HG02885 (cell line): ENCODE data around the gene SFT2D1.

Experiments used
- ATAC-seq: cut with Tn5 transposase; IDR thresholded peaks from one replicate; pipeline ENCODE4 v1.9.1; 2021; ENCODE audit warnings: mild to moderate bottlenecking; ENCODE audit not compliant: unreplicated experiment, poor library complexity

Gene SFT2D1

GRCh38 chr6:166308769-166309589 is 33.4 kb downstream of the SFT2D1 start:
- ATAC-seq, result no peak

DNA sequence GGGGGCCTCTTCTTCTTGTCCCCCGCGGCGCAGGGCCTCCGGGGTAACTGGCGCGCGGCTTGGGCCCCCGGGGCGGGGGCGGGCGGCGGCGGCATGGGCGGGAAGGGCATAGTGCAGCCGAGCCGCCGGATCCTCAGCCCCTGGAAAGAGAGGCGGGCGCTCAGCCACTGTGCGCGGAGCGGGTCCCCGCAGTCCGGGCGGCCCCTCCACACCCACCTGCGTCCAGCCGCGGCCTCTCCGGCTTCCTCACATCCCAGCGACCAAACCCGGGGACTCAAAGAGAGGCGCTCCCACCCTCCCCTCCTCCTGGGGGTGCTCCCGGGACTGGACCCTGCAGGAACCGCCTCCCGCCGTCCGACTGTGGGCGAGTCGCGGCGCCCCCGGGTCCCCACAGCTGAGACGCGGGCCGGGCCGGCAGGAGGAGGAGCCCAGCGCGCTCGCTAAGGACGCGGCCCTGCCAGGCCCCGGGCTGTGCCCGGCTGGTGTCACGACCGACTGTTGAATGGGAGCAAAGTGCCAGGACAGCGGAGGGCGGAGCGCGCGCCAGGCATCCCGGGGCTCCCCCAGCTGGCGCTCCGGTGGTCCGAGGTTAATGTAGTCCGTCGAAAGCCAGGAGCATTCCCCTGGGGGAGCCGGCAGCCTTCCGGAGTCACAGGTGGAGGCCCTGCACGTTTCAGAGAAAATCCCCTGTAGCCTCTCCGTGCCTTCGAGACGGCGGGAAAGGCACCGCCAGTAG is 34.1 kb downstream of the SFT2D1 start, which contains the start of gene PRR18:
Gene PRR18 (minus strand): TSS at position 360 of the 736 bp plus-strand sequence. CDS start 250 bp downstream, at position 110.
- ATAC-seq, result peak; percentile 63

- peak; percentile 35 for ATAC-seq
These were observed 35.0 kb downstream of the SFT2D1 start for GRCh38 chr6:166307082-166308032.

DNA sequence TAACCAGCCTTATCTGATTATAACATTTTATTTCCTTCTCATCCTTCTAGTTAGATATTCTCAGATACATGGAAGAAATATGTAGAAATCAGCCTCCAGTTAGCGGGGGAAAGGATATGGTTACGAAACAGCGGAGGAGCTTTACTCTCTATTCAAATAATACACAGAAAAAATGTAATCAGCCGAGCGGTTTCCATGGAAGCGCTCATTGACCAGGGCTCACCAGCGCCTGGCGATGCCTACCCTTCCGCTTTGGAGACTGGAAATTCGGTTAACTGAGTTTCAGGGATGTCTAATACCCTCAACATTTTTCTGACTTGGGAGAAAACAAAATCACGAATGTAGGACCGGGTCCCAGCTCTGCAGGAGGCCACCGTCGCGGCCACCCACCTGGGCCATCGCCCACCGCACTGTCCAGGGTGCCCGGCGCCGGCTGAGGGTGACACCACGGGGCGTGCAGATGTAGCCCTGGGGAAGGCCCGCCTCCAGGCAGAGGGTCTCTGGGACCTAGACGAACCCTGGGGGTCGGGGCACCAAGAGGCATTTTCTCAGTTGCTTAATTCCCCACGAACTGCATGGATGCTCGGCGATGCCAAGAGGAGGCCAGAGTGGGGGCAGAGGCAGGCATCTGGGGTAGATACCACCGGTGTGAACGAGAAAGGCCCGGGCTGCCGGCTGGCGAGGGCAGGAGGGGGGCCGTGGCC is 35.8 kb downstream of the SFT2D1 start:
- no peak for ATAC-seq

- no peak for ATAC-seq
These were observed 36.7 kb downstream of the SFT2D1 start for GRCh38 chr6:166305562-166306117.

- ATAC-seq, result no peak
These were observed 38.2 kb downstream of the SFT2D1 start for GRCh38 chr6:166304106-166304505.

GRCh38 chr6:166301611-166302529 is 40.5 kb downstream of the SFT2D1 start:
- ATAC-seq, result no peak

DNA sequence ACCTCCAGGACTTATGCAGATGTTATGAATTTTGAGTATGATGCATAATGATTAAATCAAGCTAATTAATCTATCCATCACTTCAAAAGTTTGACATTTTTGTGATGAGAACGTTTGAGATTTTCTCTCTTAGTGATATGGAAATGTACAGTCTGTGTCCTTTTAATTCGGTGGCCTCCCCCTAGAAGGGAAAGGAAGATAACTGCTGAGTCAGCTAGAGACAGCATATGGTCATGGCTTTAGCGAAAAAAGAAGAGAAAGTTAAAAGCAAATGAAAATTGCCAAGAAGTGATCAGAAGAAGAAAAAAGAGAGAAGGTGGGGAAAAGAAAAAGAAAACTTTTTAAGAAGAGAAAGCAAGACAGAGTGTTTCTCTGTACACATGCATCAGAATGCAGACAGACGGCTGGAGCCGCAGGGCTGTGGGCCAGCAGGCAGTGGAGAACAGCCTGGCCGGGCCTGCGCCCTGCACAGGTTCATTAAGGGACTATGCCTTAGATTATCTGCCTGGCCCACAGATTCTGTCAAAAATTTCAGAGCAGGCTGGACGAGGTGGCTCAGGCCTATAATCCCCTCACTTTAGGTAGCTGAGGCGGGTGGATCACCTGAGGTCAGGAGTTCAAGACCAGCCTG is 41.9 kb downstream of the SFT2D1 start:
- ATAC-seq, result no peak

DNA sequence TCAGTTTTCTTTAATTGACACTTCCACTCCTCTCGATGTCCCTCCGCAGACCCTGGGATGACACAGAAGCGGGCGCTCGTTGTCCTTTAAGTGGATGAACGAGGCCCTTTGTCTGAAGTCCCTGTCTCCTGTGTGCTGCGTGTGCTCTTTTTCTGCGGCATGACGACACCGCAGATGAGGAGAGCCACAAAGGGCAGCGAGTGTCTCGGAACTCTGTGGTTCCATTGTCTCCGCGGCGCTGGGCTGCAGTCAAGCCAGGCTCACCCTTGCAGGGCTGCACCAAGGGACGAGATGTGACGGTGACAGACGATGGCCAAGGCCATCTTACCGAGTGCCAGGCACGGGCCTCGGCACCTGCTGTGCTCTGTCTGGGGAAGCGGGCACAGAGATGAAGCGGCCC is 44.7 kb downstream of the SFT2D1 start:
- ATAC-seq, result no peak

GRCh38 chr6:166296035-166296883 is 46.1 kb downstream of the SFT2D1 start:
- ATAC-seq, result no peak

GRCh38 chr6:166293731-166294584 is 48.4 kb downstream of the SFT2D1 start:
- ATAC-seq, result no peak

- no peak for ATAC-seq
These were observed 52.9 kb downstream of the SFT2D1 start for GRCh38 chr6:166289207-166290060.

DNA sequence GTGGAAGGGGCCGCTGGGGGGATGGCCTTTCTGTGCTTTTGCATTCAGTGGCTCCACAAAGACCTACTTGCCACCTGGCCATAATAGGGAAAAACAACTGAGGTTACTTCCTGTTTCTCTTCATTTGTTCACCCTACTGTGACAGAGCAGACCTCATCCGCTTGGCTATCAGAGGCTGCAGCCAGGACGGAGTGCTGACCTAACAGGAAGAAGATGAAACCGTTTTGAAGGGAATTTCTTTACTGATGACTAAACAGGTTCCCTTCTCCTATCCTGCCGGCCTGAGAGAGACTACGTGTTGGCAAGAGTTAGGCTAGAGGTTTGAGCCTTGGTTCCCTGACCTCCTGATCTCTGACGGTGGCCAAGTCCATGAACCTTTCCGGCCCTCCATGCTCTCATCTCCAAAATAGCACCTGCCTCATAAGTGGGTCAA is 55.5 kb downstream of the SFT2D1 start:
- peak; percentile 96 for ATAC-seq

DNA sequence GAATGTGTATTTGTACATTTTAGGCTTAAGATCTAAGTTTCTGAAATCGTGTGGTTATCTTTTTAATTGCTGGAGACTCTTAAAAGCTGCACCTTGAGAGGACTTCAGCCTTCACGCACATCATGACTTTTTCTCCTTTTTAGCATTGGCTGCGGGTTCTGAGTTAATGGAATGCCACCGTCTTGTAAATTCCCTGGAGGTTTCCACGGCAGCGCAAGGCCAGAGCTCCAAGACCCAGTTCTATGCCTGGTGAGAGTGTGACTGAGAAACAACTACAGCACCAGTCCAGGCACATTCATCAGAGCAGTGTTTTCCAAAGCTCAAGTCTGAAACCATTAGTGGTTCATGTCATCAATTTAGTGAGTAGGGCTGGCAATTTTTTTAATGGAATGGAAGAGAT is 57.1 kb downstream of the SFT2D1 start:
- ATAC-seq, result no peak

- ATAC-seq, result no peak
These were observed 57.7 kb downstream of the SFT2D1 start for GRCh38 chr6:166284640-166285039.
